ENCODE data around the gene SLC12A7.

DNA sequence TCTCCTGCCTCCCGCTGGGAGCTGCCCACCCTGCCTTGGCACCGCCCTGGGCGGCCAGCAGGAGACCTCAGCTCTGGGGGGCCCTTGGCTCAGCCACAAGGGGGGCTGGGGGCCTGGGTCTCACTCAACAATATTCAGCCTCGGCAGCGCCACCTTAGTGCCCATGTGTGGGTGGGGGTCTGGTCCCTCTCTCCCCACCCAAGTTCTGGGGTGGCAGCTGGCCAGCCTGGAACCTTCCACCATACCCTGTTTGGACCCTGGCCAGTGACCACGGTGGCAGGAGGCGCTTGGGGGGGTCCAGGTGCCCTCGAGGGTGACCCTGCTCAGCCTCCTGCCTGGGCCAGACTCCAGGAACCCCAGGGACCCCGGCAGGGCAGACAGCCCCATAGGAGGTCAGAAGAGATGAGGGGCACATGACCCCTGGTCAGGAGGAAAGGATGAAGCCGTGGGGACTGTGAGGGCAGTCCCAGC, 81.0 kb downstream of the SLC12A7 start:
- TF ChIP-seq, protein P1, sequence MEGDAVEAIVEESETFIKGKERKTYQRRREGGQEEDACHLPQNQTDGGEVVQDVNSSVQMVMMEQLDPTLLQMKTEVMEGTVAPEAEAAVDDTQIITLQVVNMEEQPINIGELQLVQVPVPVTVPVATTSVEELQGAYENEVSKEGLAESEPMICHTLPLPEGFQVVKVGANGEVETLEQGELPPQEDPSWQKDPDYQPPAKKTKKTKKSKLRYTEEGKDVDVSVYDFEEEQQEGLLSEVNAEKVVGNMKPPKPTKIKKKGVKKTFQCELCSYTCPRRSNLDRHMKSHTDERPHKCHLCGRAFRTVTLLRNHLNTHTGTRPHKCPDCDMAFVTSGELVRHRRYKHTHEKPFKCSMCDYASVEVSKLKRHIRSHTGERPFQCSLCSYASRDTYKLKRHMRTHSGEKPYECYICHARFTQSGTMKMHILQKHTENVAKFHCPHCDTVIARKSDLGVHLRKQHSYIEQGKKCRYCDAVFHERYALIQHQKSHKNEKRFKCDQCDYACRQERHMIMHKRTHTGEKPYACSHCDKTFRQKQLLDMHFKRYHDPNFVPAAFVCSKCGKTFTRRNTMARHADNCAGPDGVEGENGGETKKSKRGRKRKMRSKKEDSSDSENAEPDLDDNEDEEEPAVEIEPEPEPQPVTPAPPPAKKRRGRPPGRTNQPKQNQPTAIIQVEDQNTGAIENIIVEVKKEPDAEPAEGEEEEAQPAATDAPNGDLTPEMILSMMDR (IDR thresholded peaks at IDR 0.05): no peak
- no peak for TF ChIP-seq POLR2AphosphoS5 (IDR thresholded peaks at IDR 0.05)
- no peak for TF ChIP-seq POLR2A (IDR thresholded peaks at IDR 0.05)
